ENCODE measurements around the gene SEPTIN5. TPM values are rescaled to one million over a fixed set of nuclear protein-coding genes. Genes with fewer than 3 reads are reported as not detected.

Gene SEPTIN5
- total and polyA plus RNA-seq, 9 of the 15 experiments (the other 6 are each of a cell fraction or from before 2014, with no cell fraction given): 0.03 to 195 (median 119) TPM

DNA sequence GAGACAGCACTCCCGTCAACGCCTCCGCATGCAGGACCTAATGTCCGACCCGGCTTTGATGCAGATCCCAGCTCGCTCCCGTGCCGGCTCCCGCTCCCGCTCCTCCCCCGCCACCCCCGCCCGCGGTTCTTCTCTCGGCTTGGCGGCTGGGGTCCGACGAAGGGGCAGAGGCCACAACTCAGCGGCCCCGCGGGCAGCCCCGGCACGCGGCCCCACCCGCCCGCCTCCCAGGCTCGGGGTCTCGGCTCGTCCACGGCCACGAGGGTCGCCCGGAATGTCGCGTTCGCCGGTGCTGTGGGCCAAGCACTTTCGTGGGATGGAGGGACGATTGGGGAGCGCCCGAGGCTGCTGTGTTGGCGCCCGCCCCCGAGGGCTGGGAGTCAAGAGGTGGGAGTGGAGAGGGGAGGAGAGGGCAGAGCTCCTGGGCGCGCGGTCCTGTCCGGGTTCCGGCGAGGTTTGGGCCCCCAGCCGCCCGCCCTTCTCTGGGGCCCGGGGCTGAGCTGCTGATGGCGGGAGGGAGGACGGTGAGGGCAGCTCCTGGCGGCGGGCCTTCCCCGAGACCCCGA, 40.9 kb downstream of the SEPTIN5 start (continued):
- TF ChIP-seq RBFOX2 (IDR thresholded peaks at IDR 0.05; ENCODE audit: low read depth, low read length) (no peak), TCF7 (IDR thresholded peaks at IDR 0.05; ENCODE audit: borderline replicate concordance) (0 out of 2 replicates have a peak, but pooled peaks have one; percentile 47), ZNF766 (CRISPR knock-in tag; conservative IDR thresholded peaks at IDR 0.05) (no peak), ZBTB7A (IDR thresholded peaks at IDR 0.05; ENCODE audit: borderline replicate concordance, control insufficient read depth, low read depth, low read length) (0 out of 2 replicates have a peak, but pooled peaks have one; percentile 9), NR2C1 (IDR thresholded peaks at IDR 0.05) (no peak), NR2C1 (tag; IDR thresholded peaks at IDR 0.05) (no peak), MYNN (IDR thresholded peaks at IDR 0.05) (no peak), MYNN (CRISPR knock-in tag; IDR thresholded peaks at IDR 0.05) (0 out of 2 replicates have a peak, but pooled peaks have one; percentile 4), YY1 (IDR thresholded peaks at IDR 0.05; ENCODE audit: borderline replicate concordance in 1 of 3, control insufficient read depth in 1 of 3, extremely low read depth in 1 of 3, insufficient read depth in 3 of 3, insufficient read length in 1 of 3, insufficient replicate concordance in 2 of 3, low read depth in 1 of 3, low read length in 2 of 3) (peak in 1 of 3 experiments; percentile 7), ZNF3 (CRISPR knock-in tag; IDR thresholded peaks at IDR 0.05) (no peak)
- TF ChIP-seq, protein P1, sequence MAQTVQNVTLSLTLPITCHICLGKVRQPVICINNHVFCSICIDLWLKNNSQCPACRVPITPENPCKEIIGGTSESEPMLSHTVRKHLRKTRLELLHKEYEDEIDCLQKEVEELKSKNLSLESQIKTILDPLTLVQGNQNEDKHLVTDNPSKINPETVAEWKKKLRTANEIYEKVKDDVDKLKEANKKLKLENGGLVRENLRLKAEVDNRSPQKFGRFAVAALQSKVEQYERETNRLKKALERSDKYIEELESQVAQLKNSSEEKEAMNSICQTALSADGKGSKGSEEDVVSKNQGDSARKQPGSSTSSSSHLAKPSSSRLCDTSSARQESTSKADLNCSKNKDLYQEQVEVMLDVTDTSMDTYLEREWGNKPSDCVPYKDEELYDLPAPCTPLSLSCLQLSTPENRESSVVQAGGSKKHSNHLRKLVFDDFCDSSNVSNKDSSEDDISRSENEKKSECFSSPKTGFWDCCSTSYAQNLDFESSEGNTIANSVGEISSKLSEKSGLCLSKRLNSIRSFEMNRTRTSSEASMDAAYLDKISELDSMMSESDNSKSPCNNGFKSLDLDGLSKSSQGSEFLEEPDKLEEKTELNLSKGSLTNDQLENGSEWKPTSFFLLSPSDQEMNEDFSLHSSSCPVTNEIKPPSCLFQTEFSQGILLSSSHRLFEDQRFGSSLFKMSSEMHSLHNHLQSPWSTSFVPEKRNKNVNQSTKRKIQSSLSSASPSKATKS (CRISPR knock-in tag; IDR thresholded peaks at IDR 0.05): no peak
- TF ChIP-seq, protein P2, sequence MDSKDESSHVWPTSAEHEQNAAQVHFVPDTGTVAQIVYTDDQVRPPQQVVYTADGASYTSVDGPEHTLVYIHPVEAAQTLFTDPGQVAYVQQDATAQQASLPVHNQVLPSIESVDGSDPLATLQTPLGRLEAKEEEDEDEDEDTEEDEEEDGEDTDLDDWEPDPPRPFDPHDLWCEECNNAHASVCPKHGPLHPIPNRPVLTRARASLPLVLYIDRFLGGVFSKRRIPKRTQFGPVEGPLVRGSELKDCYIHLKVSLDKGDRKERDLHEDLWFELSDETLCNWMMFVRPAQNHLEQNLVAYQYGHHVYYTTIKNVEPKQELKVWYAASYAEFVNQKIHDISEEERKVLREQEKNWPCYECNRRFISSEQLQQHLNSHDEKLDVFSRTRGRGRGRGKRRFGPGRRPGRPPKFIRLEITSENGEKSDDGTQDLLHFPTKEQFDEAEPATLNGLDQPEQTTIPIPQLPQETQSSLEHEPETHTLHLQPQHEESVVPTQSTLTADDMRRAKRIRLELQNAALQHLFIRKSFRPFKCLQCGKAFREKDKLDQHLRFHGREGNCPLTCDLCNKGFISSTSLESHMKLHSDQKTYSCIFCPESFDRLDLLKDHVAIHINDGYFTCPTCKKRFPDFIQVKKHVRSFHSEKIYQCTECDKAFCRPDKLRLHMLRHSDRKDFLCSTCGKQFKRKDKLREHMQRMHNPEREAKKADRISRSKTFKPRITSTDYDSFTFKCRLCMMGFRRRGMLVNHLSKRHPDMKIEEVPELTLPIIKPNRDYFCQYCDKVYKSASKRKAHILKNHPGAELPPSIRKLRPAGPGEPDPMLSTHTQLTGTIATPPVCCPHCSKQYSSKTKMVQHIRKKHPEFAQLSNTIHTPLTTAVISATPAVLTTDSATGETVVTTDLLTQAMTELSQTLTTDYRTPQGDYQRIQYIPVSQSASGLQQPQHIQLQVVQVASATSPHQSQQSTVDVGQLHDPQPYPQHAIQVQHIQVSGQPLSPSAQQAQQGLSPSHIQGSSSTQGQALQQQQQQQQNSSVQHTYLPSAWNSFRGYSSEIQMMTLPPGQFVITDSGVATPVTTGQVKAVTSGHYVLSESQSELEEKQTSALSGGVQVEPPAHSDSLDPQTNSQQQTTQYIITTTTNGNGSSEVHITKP (IDR thresholded peaks at IDR 0.05; ENCODE audit: partially characterized antibody): no peak
- TF ChIP-seq, protein P3, sequence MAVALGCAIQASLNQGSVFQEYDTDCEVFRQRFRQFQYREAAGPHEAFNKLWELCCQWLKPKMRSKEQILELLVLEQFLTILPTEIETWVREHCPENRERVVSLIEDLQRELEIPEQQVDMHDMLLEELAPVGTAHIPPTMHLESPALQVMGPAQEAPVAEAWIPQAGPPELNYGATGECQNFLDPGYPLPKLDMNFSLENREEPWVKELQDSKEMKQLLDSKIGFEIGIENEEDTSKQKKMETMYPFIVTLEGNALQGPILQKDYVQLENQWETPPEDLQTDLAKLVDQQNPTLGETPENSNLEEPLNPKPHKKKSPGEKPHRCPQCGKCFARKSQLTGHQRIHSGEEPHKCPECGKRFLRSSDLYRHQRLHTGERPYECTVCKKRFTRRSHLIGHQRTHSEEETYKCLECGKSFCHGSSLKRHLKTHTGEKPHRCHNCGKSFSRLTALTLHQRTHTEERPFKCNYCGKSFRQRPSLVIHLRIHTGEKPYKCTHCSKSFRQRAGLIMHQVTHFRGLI (CRISPR knock-in tag; IDR thresholded peaks at IDR 0.05): no peak
- TF ChIP-seq, protein P4, sequence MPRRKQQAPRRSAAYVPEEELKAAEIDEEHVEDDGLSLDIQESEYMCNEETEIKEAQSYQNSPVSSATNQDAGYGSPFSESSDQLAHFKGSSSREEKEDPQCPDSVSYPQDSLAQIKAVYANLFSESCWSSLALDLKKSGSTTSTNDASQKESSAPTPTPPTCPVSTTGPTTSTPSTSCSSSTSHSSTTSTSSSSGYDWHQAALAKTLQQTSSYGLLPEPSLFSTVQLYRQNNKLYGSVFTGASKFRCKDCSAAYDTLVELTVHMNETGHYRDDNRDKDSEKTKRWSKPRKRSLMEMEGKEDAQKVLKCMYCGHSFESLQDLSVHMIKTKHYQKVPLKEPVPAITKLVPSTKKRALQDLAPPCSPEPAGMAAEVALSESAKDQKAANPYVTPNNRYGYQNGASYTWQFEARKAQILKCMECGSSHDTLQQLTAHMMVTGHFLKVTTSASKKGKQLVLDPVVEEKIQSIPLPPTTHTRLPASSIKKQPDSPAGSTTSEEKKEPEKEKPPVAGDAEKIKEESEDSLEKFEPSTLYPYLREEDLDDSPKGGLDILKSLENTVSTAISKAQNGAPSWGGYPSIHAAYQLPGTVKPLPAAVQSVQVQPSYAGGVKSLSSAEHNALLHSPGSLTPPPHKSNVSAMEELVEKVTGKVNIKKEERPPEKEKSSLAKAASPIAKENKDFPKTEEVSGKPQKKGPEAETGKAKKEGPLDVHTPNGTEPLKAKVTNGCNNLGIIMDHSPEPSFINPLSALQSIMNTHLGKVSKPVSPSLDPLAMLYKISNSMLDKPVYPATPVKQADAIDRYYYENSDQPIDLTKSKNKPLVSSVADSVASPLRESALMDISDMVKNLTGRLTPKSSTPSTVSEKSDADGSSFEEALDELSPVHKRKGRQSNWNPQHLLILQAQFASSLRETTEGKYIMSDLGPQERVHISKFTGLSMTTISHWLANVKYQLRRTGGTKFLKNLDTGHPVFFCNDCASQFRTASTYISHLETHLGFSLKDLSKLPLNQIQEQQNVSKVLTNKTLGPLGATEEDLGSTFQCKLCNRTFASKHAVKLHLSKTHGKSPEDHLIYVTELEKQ (CRISPR knock-in tag; IDR thresholded peaks at IDR 0.05): no peak
- TF ChIP-seq, protein P5, sequence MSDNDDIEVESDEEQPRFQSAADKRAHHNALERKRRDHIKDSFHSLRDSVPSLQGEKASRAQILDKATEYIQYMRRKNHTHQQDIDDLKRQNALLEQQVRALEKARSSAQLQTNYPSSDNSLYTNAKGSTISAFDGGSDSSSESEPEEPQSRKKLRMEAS (CRISPR knock-in tag; IDR thresholded peaks at IDR 0.05): no peak
